ENCODE data around the gene GSX2.

Gene GSX2

DNA sequence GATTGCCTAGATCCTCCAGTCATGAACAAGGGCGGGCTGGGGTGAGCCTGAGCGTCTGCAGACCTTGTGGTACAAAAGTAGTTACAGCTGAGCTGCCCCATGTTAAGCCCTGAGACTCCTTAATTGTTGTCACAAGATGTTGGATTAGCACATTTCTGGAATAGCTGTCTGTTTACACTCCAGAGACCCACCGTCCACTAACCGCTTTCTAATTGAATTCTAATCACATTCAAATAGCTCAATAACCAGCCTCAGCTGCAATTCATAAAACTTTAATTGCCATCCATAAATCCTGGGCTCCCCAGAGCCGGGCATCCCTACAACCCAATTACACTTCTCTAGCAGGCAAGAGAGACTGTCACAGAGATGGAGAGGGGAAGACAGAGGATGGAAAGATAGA lies 1.6 kb upstream of the GSX2 start:
- H3K27ac ChIP-seq, result no peak overlapping the region
- TF ChIP-seq, protein P1, sequence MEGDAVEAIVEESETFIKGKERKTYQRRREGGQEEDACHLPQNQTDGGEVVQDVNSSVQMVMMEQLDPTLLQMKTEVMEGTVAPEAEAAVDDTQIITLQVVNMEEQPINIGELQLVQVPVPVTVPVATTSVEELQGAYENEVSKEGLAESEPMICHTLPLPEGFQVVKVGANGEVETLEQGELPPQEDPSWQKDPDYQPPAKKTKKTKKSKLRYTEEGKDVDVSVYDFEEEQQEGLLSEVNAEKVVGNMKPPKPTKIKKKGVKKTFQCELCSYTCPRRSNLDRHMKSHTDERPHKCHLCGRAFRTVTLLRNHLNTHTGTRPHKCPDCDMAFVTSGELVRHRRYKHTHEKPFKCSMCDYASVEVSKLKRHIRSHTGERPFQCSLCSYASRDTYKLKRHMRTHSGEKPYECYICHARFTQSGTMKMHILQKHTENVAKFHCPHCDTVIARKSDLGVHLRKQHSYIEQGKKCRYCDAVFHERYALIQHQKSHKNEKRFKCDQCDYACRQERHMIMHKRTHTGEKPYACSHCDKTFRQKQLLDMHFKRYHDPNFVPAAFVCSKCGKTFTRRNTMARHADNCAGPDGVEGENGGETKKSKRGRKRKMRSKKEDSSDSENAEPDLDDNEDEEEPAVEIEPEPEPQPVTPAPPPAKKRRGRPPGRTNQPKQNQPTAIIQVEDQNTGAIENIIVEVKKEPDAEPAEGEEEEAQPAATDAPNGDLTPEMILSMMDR (conservative IDR thresholded peaks at IDR 0.05), result no peak

DNA sequence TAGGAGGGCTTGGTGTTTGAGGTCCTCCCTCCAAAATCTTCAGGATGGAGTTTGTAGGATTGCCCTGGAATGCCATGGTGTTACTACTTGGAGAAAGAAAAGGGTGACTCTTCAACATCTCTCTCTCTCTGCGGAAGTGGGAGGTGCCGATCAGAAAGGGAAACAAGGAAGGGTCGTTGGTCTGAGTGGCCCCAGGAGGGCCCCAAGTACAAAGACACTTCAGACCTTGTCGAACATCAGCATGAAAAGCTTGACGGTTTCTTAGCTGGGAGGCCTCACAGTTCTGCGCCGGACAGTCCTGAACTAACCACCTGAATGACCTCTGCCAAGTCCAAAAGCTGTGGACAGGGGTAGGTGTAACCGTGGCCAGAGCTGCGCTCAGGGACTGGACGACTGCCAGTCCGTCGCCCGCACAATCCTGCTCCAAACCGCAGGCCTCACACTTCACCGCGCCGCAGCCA lies 646 bp upstream of the GSX2 start:
- no peak overlapping the region for H3K27ac ChIP-seq
- TF ChIP-seq, protein P1 (conservative IDR thresholded peaks at IDR 0.05), result no peak

DNA sequence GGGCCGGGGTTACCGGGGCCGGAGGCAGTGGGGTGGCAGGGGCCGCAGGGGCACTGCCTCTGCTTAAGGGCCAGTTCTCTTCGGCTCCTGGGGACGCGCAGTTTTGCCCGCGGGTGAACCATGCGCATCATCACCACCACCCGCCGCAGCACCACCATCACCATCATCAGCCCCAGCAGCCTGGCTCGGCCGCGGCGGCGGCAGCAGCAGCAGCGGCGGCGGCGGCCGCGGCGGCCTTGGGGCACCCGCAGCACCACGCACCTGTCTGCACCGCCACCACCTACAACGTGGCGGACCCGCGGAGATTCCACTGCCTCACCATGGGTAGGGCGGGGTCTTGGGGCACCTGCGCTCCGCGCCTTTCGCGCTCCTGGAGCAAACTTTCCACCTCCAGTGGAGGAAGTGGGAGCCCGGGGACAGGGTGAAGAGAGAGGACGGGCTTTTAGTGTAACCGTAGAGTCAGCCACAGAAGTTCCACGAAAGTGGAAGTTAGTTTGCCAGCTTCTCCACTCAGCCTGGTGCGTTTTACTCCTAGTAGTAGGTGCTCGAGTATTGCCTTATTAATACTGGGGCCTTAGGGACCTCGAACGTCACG lies 729 bp downstream of the GSX2 start:
- TF ChIP-seq, protein P1 (conservative IDR thresholded peaks at IDR 0.05), result no peak
- H3K27ac ChIP-seq, result no peak overlapping the region

DNA sequence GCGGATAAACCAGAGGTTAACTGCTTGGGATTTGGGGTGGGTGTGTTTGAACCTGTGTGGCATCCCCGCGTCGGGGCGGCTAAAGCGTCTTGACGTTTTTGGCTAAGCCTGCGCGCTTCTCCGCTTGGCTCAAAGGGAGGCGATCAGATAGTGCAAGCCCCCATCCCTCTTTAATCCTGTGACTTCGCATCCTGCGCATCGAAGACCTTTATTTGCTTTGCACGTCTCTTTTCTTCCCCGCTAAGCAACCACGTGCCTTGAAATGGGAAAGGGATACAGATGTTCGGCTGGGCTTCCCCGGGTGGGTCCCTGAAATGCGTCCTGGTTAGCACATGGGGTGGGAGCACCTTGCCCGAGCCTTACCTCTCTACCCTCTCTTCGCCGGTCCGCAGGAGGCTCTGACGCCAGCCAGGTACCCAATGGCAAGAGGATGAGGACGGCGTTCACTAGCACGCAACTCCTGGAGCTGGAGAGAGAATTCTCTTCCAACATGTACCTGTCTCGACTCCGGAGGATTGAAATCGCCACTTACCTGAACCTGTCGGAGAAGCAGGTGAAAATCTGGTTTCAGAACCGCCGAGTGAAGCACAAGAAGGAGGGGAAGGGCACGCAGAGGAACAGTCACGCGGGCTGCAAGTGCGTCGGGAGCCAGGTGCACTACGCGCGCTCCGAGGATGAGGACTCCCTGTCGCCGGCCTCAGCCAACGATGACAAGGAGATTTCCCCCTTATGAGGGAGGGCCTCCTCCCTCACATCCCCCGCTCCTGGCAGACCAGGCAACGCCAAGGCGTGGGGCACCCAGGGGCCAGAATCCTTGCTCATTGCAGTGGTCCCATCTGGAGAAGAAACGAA lies 1.5 kb downstream of the GSX2 start:
- TF ChIP-seq, protein P1 (conservative IDR thresholded peaks at IDR 0.05), result no peak
- no peak overlapping the region for H3K27ac ChIP-seq

DNA sequence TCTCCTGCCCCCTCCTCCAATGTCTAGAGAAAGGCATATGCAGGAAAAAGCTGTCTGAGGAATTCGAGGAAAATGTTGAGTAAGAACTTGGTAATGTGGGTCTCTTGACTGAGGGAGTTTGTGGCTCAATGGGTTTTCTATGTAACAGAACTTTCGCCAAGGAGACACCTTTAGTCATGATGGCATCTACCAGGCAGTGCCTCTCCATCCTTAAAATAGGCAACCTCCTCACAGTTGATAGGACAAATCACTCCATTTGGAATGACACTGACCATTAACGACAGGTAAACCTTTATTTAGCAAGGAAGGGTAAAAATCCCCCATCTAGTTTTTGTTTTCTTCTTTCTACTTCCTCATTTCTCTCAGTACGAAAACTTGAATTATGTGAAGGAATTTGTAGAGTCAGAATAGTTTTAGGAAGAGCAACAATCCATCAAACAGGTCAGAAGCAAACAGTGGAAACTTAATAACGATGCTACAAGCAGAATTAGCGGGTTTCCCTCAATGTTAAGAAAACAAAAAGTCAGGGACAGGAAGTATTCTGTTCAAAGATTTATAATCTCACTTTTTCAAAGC lies 2.7 kb downstream of the GSX2 start:
- no peak overlapping the region for H3K27ac ChIP-seq
- TF ChIP-seq, protein P1 (conservative IDR thresholded peaks at IDR 0.05), result no peak

DNA sequence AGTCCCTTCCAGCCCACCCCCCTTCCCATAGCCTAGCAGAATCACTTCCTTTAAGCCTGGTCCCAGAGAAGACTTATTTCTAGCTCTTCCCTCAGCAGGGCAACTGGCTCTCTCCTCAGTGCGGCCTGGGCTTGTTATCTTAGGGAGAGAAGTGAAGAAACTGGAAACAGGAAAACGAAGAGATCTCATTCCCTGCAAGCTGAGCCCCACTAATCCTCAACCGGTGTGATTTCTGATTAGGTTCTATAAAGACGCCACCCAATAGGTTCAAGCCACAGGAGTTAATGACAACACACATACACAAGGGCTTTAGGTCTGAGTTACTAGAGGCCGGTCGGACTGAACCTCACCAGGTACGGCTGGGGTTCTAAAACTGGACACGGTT lies 3.2 kb downstream of the GSX2 start:
- TF ChIP-seq, protein P1 (conservative IDR thresholded peaks at IDR 0.05), result no peak

DNA sequence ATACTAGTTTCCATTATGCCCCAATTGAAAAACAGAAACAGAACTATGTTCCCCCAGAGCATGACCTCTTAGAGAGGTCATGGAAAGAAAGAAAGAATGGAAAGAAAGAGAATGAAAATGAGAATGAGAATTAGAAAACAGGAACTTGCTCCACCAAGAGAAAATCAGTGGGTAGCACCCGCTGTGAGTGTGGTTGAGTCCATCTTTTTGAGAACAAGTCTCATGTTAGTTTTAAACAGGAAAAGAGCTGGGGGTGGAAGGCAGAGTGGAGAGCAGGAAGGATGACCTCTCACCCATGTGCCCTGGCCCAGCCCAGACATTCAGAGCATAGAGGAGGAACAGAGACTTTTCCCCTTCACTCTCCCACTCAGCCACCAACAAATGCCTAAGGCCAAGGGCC lies 4.9 kb downstream of the GSX2 start:
- no peak overlapping the region for H3K27ac ChIP-seq
- TF ChIP-seq, protein P1 (conservative IDR thresholded peaks at IDR 0.05), result no peak

More for the DNA sequence above, 3.2 kb downstream of the GSX2 start:
- no peak overlapping the region for H3K27ac ChIP-seq
